Pulmonary artery endothelial cell (primary cell): ENCODE measurements around the gene KANK2. TPM values are rescaled to one million over a fixed set of nuclear protein-coding genes. Genes with fewer than 3 reads are reported as not detected.
"Not testable (repeated sequence)": the region's sequence is repeated elsewhere in the genome, so short reads cannot be mapped to it uniquely, and the experiment has no call there.

Experiments
- DNase-seq: peaks from one replicate; pipeline ENCODE4 v3.0.0-alpha.2; 2011; ENCODE audit warnings: low read depth, low spot score
- total RNA-seq: library from RNA; depleted of rRNA; stranded (reverse); fragments of >200 nt; gene quantifications from 2 replicates; pipeline ENCODE4 v1.2.3, GENCODE V29; 2014

KANK2 gene
- total RNA-seq, 1 donor from 2014 or later, result 62.8 TPM

GRCh38 chr19:11198175-11198534, 810 bp upstream of the KANK2 start:
- no peak for DNase-seq

DNA sequence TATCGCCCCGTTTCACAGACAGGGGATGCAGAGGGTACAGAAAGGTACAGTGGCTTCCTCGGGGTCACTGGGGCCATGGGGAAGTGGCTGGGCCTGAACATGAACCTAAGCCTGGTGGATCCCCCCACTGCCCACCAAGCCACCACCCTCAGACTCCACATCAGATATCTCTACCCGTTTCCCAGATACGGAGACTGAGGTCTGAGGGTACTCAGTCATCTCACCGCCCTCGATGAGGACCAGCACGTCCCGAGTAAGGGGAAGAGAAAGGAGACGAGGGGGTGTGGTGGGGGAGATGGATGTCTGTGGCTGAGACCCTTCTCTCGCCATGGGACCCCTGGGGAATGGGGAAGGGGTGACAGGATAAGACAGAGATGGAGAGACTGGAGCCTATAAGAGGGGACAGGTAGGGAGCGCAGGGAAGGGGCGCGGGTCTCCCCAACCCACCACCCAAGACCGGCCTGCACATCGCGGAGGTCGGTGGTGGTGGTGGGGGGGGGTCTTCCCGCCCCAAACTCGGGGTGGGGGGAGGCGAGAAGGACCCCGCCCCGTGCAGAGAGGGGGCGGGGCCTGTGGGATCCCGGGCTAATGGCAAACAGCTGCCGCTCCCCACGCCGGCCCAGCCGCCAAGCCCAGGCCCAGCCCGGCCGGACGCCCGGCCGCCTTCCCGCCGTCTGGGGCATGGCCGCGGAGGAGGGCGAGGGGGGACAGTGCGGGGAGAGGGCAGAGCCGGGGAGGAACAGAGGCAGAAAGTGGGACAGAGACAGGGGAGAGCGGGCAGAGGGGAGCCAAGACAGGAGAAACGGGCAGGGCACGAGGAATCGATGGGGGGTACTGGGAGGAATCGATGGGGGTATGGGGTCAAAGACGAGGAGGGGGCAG, 698 bp downstream of the KANK2 start:
- DNase-seq, result no peak

- no peak for DNase-seq
Measured at GRCh38 chr19:11195681-11196080, 1.7 kb downstream of the KANK2 start.

DNA sequence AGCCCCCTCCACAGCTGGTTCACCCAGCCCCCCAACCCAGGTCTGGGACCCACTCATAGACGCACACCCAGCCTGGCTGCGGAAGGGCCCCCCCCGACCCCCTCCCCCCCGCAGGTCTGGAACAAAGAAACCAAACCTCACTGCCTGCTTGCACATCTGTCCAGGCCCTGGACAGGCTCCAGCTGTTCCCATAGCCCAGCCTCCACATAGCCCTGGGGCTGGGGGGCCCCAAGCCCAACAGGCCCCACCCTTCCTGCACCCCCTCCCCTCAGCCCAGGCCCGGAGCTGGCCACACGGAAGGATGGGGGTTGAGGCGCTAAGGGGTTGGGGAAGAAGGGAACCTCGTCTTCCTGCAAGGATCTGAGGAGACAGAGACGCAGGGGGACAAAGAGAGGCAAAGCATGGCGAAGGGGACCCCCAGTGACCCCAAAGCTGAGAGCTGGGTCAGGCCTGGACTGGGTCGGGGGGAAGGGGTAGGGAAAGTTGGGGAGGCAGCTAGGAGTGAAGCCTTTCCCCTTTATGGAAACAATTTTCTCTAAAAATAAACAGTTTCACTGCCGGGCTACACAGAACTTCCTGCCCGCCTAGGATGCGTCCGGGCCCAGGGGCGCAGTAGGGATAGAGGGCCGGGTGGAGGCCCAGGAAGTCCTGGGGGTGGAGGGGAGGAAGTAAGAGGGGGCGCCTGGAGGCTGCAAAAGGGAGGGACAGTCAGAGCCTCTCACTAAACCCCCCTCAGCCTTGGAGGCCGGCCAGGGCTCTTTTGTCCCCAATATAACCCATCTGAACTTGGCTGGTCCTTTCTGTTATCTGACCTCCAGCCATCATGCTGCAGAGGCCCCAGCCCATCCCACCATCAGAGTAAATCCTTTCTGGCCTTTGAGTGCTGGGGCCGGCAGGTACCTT, 2.4 kb downstream of the KANK2 start:
- no peak for DNase-seq

DNA sequence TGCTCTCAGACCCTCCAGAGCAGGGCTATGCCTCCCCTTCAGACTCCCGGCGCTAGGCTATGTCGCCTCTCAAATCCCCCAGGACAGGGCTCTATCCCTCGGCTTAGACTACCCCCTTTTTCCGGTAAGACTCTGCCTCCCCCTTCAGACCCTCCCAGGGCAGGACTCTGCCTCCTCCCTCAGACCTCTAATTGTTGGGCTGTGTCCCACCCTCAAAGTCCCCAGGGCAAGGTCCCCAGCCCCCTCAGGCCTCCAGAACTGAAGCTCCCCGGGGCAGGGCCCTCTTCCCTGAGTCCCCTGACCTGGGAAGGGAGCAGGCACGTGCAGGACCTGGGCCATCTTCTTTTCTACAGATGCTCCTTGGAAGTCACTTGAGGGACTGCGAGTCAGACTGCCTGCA, 3.2 kb downstream of the KANK2 start:
- DNase-seq, result no peak

GRCh38 chr19:11192957-11193939, 4.1 kb downstream of the KANK2 start:
- no peak for DNase-seq

- DNase-seq, result no peak
Measured at GRCh38 chr19:11191934-11192333, 5.4 kb downstream of the KANK2 start.

DNA sequence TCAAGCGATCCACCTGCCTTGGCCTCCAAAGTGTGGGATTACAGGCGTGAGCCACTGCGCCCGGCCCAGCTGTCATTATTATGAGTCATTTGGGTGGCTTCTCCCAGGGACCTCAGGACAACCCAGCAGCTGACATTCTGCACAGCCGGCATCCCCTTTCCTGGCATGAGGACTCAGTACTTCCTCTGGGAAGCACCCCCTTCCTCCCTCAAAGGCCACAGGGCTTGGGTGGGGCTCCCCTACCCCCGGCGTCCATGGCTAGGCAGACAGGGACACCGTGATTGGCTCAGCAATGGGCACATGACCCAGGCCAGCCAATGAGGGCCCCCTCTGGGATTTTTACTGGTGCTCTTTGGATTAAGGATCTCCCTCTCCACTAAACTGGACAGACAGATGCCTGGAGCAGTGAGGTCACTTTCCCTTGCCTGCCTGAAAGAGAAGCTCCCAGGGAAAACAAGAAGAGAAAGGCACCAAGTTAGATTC, 6.0 kb downstream of the KANK2 start:
- no peak for DNase-seq

GRCh38 chr19:11190501-11190900, 6.8 kb downstream of the KANK2 start:
- no peak for DNase-seq

- DNase-seq, result no peak
Measured at GRCh38 chr19:11187441-11187840, 9.9 kb downstream of the KANK2 start.

GRCh38 chr19:11182994-11183393, 14.4 kb downstream of the KANK2 start:
- no peak for DNase-seq

GRCh38 chr19:11181488-11181887, 15.9 kb downstream of the KANK2 start:
- DNase-seq, result no peak

GRCh38 chr19:11180975-11181374, 16.4 kb downstream of the KANK2 start:
- DNase-seq, result not testable (repeated sequence)

- DNase-seq, result no peak
Measured at GRCh38 chr19:11180346-11180745, 17.0 kb downstream of the KANK2 start.

DNA sequence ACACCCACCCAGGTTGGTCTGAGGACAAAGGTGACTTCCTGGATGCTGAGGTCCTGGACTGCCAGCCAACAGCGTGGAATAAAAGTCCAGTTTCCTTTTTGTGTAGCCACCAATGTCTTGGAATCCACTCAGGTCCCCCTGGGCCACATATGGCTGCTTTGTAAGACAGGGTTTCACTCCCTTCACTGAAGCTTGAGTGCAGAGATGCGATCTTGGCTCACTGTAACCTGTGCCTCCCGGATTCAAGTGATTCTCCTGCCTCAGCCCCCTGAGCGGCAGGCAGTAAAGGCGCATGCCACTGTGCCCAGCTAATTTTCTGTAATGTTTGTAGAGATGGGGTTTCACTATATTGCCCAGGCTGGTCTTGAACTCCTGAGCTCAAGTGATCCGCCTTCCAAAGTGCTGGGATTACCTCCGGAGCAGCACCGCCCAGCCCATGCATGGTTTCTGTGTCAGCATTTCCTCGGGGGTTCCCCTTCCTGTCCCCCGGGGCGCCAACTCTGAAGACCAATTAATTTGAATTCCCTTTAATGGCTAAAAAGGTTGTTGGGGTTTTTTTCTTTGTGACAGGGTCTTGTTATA, 17.5 kb downstream of the KANK2 start:
- no peak for DNase-seq

DNA sequence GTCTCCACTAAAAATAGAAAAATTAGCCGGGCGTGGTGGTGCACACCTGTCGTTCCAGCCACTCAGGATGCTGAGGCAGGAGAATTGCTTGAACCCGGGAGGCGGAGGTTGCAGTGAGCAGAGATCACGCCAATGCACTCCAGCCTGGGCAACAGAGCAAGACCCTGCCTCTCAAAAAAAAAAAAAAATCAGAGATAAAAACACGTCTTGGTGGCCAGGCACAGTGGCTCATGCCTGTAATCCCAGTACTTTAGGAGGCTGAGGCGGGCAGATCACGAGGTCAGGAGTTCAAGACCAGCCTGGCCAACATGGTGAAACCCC, 18.2 kb downstream of the KANK2 start:
- not testable (repeated sequence) for DNase-seq

- DNase-seq, result no peak
Measured at GRCh38 chr19:11177592-11177991, 19.8 kb downstream of the KANK2 start.

DNA sequence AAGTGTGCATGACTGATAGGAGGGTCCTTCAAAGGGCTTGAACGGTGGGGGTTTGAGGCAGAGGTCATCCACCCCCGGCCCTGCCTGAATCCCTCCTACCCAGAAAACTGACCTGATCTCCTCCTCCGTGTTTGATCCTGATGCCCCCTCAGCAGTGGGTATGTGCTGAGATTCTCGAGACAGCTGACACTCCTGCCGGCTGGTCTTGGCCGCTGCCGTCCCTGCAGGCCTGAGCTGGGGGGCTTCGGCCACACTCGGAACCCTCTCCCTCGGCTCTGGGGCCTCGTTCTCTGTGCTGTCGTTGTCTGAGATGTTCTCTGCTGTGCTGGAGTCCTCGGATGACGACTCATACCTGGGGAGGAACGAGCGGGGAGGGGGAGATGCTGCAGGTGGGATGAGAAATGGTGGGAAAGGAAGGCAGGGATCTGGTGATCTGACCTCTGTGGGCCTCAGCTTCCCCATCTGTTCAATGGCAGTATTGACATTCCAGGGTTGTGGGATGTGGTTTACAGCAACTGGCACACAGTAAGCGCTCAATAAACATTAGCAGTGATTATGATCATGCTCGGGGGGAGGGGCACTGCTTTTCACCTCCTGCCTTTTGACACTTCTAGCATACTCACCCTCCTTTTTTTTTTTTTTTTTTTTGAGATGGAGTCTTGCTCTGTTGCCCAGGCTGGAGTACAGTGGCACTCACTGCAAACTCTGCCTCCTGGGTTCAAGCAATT, 20.7 kb downstream of the KANK2 start:
- no peak for DNase-seq

DNA sequence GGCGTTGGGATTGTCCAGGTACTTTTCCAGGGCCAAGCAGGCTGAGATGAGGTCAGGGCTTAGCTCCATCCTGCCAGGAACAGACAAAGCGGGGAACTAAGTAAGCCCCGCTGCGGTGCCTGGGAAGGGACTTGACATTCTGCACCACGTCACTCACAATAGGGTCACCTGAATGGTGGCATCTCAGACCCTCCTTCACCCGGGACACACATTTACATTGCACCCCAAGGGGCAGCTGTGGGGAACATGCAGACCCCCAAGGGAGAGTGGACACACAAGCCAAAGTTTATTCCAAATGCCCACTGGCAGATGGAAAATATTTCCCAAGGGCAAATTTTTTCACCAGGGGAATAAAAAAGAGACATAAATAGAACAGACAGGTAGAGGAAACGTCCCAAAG, 21.4 kb downstream of the KANK2 start:
- DNase-seq, result no peak

DNA sequence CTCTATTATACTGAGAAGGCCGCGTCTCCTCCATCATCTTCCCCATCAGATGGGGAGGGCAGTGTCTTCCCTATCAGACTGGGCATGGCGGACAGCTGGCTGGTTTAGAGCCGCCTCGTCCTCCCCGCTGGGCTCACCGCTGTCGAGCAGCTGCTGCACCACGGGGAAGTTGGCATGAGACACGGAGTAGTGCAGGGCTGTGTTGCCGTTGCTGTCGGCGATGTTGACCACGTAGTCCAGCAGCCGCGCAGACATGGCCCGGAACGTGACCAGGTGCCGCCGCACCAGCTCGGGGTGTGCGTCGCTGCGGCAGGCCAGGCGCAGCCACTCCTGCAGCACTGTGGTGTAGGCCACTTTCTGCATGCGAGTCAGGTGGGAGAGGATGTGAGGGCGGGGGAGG, 23.0 kb downstream of the KANK2 start:
- no peak for DNase-seq
